ENCODE results near the gene MRPL45.

MRPL45 gene

GRCh38 chr17:38325221-38325851 lies 28.4 kb downstream of the MRPL45 start:
- DNase-seq: no peak

DNA sequence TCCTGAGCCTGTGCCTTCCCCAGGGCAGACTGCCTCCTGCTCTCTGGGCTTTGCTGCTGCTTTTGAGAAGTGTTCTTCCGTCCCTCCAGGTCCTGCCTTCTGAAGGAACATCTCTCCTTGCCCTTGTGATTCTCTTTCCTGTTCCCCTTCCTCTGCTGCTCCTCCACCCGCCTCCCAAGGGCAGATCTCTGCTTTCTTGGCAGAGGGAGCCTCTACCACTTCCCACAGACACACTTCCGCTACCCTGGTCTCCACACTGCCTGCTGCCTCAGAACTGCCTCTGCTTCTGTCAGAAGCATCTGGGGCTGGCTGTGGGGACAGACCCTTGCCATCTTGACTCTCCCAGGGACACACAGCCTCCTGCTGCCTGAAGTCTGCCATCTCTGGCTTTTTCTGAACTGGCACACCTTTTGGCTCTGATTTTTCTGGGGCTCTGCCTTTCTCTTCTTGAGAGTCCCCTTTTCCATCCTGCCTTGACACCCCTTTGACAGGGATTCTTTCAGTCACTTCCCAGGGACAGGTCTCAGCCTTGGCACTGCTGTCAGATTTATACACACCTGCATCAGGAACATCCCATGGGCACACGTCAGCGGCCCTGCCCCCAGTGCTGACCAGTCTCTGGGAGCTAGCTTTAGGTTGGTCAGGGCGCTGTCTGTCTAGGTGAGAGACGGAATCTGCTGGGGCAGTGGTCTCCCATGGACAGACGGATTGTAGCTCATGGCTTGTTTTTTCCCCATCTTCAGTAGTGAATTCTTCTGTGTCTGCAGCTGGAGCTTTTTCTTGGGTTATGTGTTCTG lies 30.2 kb downstream of the MRPL45 start:
- DNase-seq: no peak

DNA sequence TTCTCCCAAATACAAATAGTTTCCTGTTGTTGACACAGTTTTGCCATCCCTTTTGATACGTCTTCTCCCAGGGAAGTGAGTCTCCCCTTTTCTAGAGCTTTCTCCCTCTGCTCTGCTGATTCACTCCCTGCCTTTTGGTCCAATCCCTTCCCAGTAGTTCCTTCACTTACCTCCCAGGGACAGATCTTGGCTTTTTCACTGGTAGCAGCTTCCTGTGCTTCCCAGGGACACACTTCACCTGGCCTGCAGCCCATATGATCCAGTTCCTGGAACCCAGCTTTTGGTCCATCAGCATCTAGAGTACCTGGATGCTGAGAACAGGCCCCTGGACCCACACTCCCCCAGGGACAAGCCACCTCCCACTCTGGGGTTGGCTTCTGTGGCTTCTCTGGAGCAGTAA lies 31.0 kb downstream of the MRPL45 start:
- no peak for DNase-seq

DNA sequence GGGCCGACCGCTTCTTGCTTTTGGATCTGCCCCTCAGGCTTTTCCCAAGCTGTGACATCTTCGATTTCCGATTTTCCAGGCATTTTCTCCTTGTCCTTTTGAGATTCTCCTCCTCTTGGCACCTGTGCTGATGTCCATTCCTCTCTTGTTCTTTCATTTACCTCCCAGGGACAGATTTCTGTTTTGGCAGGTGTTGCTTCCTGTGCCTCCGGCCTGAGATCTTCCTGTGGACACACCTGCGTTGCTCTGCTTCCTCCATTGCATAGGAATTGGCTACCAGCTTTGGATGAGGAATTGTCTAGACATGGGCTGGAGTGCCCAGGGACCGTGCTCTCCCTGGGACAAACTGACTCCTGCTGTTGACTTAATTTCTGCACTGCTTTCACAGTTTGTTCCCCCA lies 31.7 kb downstream of the MRPL45 start:
- no peak for DNase-seq

DNA sequence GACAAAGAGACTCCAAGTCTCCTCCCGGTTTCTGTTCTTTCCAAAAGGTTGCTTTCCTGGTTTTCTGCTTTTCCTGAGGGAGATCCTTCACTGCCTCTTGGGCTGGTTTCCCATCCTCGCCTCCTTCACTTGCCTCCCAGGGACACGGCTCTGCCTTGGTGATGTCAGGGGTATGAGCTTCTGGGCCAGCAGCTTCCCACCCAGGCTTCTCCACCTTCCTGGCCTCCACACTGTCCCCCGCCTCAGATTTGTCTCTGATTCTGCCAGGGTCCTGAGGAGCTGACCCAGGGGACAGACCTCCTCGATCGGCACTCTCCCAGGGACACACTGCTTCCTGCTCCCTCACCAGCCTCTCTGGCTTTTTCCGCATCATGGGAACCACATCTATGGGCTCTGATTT lies 32.3 kb downstream of the MRPL45 start:
- DNase-seq: no peak

- no peak for DNase-seq
These were observed 33.1 kb downstream of the MRPL45 start for GRCh38 chr17:38329808-38330730.

GRCh38 chr17:38330941-38331411 lies 34.0 kb downstream of the MRPL45 start:
- DNase-seq: no peak

DNA sequence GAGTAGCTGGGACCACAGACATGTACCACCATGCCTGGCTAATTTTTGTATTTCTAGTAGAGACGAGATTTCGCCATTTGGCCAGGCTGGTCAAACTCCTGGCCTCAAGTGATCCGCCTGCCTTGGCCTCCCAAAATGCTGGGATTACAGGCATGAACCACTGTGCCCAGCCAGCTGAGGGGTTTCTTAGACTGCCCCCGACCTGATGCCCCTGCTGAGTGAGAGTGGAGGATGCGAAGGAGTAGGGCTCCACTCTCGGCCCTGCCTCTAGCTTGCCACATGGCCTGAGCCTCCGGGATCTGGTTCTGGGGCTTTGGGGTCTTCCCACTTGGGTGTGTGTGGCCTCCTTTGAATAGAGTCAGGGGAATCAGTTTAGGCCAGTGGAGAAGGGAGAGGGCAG lies 35.8 kb downstream of the MRPL45 start:
- no peak for DNase-seq

DNA sequence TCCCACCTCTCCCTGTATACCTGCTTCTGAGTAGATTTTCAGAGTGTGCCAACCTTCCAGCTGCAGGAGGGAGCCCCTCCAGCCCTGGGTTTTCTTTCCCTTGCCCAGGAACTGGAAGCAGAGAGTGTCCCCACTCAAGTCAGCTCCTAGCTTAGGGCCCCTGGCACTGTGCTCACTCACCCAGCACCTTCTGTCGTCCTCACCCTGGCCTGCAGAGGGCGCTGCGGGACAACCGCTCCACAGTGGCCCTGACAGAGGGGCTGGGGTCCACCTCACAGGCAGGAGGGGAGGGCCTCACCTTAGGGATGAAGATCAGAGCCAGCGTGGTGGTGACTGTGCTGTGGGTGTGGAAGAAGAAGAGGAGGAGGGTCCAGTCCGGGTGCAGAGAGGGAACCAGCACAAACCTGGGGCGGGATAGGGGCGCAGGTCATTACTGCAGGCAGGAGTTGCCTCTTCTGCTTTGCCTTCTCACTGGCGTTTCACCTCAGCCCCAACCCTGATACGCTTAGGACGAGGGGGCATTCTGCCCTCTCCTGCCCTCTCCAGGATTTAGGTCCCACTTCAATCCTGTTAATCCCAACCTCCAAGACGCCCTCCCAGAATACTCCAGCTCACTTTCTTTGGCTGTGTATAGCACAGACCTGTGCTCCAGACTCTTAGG lies 36.8 kb downstream of the MRPL45 start:
- peak; percentile 43 for DNase-seq

DNA sequence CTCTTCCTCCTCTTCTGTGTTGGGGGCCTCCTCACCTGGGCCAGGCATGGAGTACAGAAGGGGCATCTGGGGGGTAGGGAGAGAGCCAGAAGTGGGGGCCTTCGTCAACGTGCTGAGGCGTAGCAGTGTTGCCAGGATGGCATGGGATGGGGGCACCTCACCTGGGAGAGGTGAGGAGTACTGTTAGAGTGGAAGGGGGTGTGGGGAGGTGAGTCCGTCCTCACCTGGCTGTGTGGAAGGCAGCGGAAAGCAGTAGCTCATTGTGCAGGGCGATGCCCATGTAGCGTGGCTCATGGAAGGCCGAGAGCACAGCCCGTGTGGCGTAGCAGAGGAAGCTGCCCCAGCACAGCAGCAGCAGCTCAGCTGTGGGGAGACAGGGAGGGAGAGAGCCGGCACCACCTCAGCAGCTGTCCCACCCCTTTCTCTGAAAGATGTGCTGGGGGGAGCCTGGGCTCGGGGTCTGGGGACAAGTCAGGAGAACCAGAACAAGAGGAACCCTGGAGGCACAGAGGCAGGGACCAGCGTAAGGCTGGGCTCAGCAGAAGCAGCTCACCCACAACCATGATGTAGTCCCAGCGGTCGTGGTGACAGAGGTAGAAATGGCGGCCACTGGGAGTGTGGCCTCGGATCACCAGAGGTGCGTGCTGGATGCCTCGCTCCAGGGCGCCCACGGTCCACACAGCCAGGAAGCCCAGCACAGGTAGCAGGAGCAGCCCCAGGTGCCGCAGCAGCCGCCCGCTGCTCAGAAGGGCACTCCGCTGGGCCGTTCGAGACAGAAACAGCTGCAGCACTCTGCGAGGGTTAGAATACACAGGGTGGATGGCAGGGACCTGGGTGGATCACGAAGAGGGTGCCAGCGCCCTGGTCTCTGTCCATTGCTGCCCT lies 37.8 kb downstream of the MRPL45 start:
- no peak for DNase-seq

DNA sequence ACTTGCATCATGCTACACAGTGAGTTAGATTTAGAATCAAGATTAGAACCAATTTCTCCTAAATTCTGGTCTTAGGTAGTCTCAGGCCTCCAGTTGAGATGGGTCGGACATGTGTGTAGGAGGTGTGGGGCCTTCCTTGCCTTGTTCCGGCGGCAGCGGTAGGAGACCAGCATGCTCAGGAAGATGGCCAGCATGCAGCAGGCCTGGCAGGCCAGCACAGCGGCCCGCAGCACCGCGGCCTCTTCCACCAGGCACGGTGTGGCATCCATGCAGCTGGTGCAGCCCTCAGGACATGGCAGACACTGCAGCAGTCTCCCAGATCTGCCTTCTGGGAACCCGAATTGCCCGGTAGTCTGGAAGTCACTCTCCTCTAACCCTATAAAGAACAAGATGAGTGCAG lies 39.9 kb downstream of the MRPL45 start:
- no peak for DNase-seq

GRCh38 chr17:38338053-38338452 lies 41.1 kb downstream of the MRPL45 start:
- no peak for DNase-seq

GRCh38 chr17:38338535-38338934 lies 41.6 kb downstream of the MRPL45 start:
- no peak for DNase-seq

- no peak for DNase-seq
These were observed 42.9 kb downstream of the MRPL45 start for GRCh38 chr17:38339891-38340290.

DNA sequence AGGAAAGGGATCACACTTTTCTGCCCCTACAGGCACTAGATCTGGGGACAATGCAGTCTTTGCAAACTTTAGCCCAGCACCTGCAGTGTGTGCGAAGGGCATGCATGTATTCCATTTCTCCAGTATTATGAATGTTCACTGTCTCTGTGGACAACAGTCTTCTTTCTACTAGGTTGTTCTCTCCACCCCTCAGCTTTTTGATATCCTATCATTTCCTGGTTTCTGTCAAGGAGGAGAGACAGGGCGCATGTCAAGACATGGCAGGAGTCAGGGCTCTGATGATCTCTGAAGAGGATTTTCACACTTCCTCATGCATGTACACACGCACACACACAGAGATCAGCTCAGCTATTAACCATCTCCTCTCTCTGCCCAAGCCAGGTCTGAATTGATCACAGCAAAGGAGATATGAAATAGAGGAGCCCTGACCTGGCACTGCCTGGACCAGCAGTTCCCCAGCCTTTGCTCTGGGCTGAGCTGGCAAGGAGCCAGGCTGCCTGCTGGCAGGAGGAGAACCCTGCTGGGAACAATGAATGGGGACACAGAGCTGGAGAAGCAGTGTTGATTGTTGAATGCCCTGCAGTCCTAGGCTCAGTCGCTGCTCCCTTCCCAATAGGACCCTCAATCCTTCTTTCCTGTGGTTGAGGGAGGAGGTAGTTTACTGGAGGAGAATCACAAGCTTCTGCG lies 44.2 kb downstream of the MRPL45 start:
- no peak for DNase-seq

GRCh38 chr17:38342886-38343607 lies 46.1 kb downstream of the MRPL45 start:
- DNase-seq: no peak

- no peak for DNase-seq
These were observed 46.8 kb downstream of the MRPL45 start, which contains the start of gene GPR179 for GRCh38 chr17:38343608-38344419. Gene GPR179 (minus strand): TSS chr17:38343956. CDS start chr17:38343789, 167 bp downstream.

GRCh38 chr17:38344420-38344745 lies 47.4 kb downstream of the MRPL45 start:
- DNase-seq: no peak

- DNase-seq: no peak
These were observed 48.8 kb downstream of the MRPL45 start for GRCh38 chr17:38345743-38346142.
